HFFc6 (cell line): ENCODE measurements around the gene AGAP3. TPM values are rescaled to one million over a fixed set of nuclear protein-coding genes. Genes with fewer than 3 reads are reported as not detected.

Source experiments
- DNase-seq: peaks from one replicate; pipeline ENCODE4 v3.0.0-alpha.2; 2018
- H3K27ac Mint-ChIP-seq: 2 replicates; pipeline ENCODE4 v1.8.0; 2020; ENCODE audit warnings: mild to moderate bottlenecking, mixed read lengths
- H3K27me3 Mint-ChIP-seq: 2 replicates; pipeline ENCODE4 v1.8.0; 2021; ENCODE audit warnings: mild to moderate bottlenecking, moderate library complexity, mixed read lengths; ENCODE audit not compliant: insufficient read depth
- H3K36me3 Mint-ChIP-seq: 2 replicates; pipeline ENCODE4 v1.8.0; 2021; ENCODE audit warnings: low read depth, mixed read lengths
- H3K4me1 Mint-ChIP-seq: 2 replicates; pipeline ENCODE4 v1.8.0; 2020; ENCODE audit warnings: low read depth, mixed read lengths
- H3K4me3 Mint-ChIP-seq: 2 replicates; pipeline ENCODE4 v1.8.0; 2020; ENCODE audit warnings: mild to moderate bottlenecking, moderate library complexity, mixed read lengths
- H3K9me3 Mint-ChIP-seq: 2 replicates; pipeline ENCODE4 v1.8.0; 2020; ENCODE audit warnings: mild to moderate bottlenecking, mixed read lengths
- CTCF ChIP-seq: fragments of 200-600 bp; sonication (generic); IDR thresholded peaks from 2 replicates; pipeline ENCODE4 v1.5.0; 2021; ENCODE audit warnings: antibody characterized with exemption, mild to moderate bottlenecking
- total RNA-seq, 6 experiments: library from RNA; stranded (reverse); fragmentation: NEBNext Ultra II Directional; extraction: Animal tissue kit (Norgen Biotek cat#: 25700); gene quantifications; 2 replicates in 1 of 6; 3 replicates in 5 of 6; pipeline ENCODE4 v1.2.3, GENCODE V29; 2021

AGAP3 gene
- total RNA-seq, 6 experiments from 2014 or later = 73.3 to 104 (median 82.2) TPM

GRCh38 chr7:151109094-151110048, 23.1 kb downstream of the AGAP3 start:
- Mint-ChIP-seq H3K4me1 (peaks cover 67% of the 10 kb centered on the region), H3K9me3 (no peaks in the 10 kb centered on the region), H3K4me3 (no peak overlapping the region), H3K27ac (peak overlapping the region; percentile 51), H3K27me3 (no peaks in the 10 kb centered on the region; the same call in 1 of the 2 replicates), H3K36me3 (no peaks in the 10 kb centered on the region)
- no peak for TF ChIP-seq CTCF
- no peak for DNase-seq

GRCh38 chr7:151110236-151110940, 24.1 kb downstream of the AGAP3 start:
- H3K4me3 Mint-ChIP-seq = peak overlapping the region; percentile 29; the same call in 1 of the 2 replicates
- DNase-seq = no peak
- H3K27ac Mint-ChIP-seq = peak overlapping the region; percentile 32
- TF ChIP-seq CTCF = no peak
- no peaks in the 10 kb centered on the region; the same call in 1 of the 2 replicates for H3K27me3 Mint-ChIP-seq
- H3K9me3 Mint-ChIP-seq = no peaks in the 10 kb centered on the region
- no peaks in the 10 kb centered on the region for H3K36me3 Mint-ChIP-seq
- peaks cover 57% of the 10 kb centered on the region for H3K4me1 Mint-ChIP-seq

- Mint-ChIP-seq H3K27ac (peak overlapping the region; percentile 33), H3K4me3 (peak overlapping the region; percentile 29; the same call in 1 of the 2 replicates), H3K9me3 (no peaks in the 10 kb centered on the region), H3K4me1 (peaks cover 63% of the 10 kb centered on the region), H3K27me3 (no peaks in the 10 kb centered on the region; the same call in 1 of the 2 replicates), H3K36me3 (no peaks in the 10 kb centered on the region)
- peak; percentile 65 for DNase-seq
- TF ChIP-seq CTCF = peak; percentile 95
These were observed 24.8 kb downstream of the AGAP3 start for GRCh38 chr7:151110941-151111645.

GRCh38 chr7:151113344-151114150, 27.3 kb downstream of the AGAP3 start:
- DNase-seq = peak; percentile 94
- H3K4me3 Mint-ChIP-seq = peak overlapping the region; percentile 80
- peak overlapping the region; percentile 86 for H3K27ac Mint-ChIP-seq
- peak; percentile 40 for TF ChIP-seq CTCF
- peaks cover 61% of the 10 kb centered on the region for H3K4me1 Mint-ChIP-seq
- no peaks in the 10 kb centered on the region for H3K9me3 Mint-ChIP-seq
- H3K36me3 Mint-ChIP-seq = peaks cover 2% of the 10 kb centered on the region; the same call in 1 of the 2 replicates
- H3K27me3 Mint-ChIP-seq = no peaks in the 10 kb centered on the region; the same call in 1 of the 2 replicates
